GM12801 (cell line): ENCODE data around the gene FIBCD1.

Experiments
- CTCF ChIP-seq: IDR thresholded peaks from one replicate; pipeline ENCODE4 v1.5.1; 2011; ENCODE audit warnings: control low read depth; ENCODE audit not compliant: insufficient read length; ENCODE audit errors: extremely low read depth

Gene FIBCD1

GRCh38 chr9:130885484-130886375, 53.3 kb downstream of the FIBCD1 start:
- TF ChIP-seq CTCF = no peak

GRCh38 chr9:130884542-130885483, 54.2 kb downstream of the FIBCD1 start:
- TF ChIP-seq CTCF = no peak

- no peak for TF ChIP-seq CTCF
Measured at GRCh38 chr9:130884111-130884531, 54.9 kb downstream of the FIBCD1 start.

- no peak for TF ChIP-seq CTCF
Measured at GRCh38 chr9:130883479-130883878, 55.6 kb downstream of the FIBCD1 start.

- TF ChIP-seq CTCF = no peak
Measured at GRCh38 chr9:130882696-130883225, 56.3 kb downstream of the FIBCD1 start.

GRCh38 chr9:130881516-130881915, 57.5 kb downstream of the FIBCD1 start:
- no peak for TF ChIP-seq CTCF

- no peak for TF ChIP-seq CTCF
Measured at GRCh38 chr9:130880599-130881220, 58.3 kb downstream of the FIBCD1 start.
